ENCODE results near the gene RASL11A.
A peak's percentile ranks its signal among the peaks of the same experiment; 100 is the strongest.
"Not testable (repeated sequence)": the region's sequence is repeated elsewhere in the genome, so short reads cannot be mapped to it uniquely, and the experiment has no call there.

RASL11A gene

GRCh38 chr13:27302643-27303262 lies 32.1 kb downstream of the RASL11A start:
- no peak for DNase-seq

- no peak for DNase-seq
Observed at GRCh38 chr13:27304099-27304498, 33.5 kb downstream of the RASL11A start.

GRCh38 chr13:27304611-27305010 lies 34.0 kb downstream of the RASL11A start:
- no peak for DNase-seq

- DNase-seq, result no peak
Observed at GRCh38 chr13:27306364-27306763, 35.7 kb downstream of the RASL11A start.

GRCh38 chr13:27308941-27309340 lies 38.3 kb downstream of the RASL11A start:
- DNase-seq, result no peak

GRCh38 chr13:27309401-27309958 lies 38.9 kb downstream of the RASL11A start:
- DNase-seq, result no peak

GRCh38 chr13:27309967-27310598 lies 39.5 kb downstream of the RASL11A start:
- DNase-seq, result no peak

GRCh38 chr13:27310946-27311345 lies 40.3 kb downstream of the RASL11A start:
- DNase-seq, result no peak

GRCh38 chr13:27311518-27312210 lies 41.0 kb downstream of the RASL11A start:
- no peak for DNase-seq

GRCh38 chr13:27313770-27314169 lies 43.1 kb downstream of the RASL11A start:
- DNase-seq, result no peak

- DNase-seq, result no peak
Observed at GRCh38 chr13:27319404-27319803, 48.8 kb downstream of the RASL11A start.

- DNase-seq, result peak; percentile 25
Observed at GRCh38 chr13:27321468-27322431, 51.1 kb downstream of the RASL11A start.

- DNase-seq, result not testable (repeated sequence)
Observed at GRCh38 chr13:27322443-27322842, 51.8 kb downstream of the RASL11A start.
